HepG2 (cell line): Measurements from ENCODE around the gene QKI. TPM values are rescaled to one million over a fixed set of nuclear protein-coding genes. Genes with fewer than 3 reads are reported as not detected.
A peak's percentile ranks its signal among the peaks of the same experiment; 100 is the strongest.

Experiments
- ATAC-seq: fragments of 200-7000 bp; cut with Tn5 transposase; 3 replicates; pipeline ENCODE4 v1.9.1; 2020; ENCODE audit warnings: mild to moderate bottlenecking, moderate library complexity
- BruUV-seq: library from RNA; stranded (reverse); fragments of 400-500 nt; replicated peaks from 2 replicates; lab custom pipeline; 2021; lab: Mats Ljungman, UMichigan
- CTCF ChIA-PET: fragments of 300-600 bp; formaldehyde crosslinking; extraction: SDS; loops from one replicate; lab custom pipeline; 2021; ENCODE audit warnings: low total read pairs, inconsistent platforms, low intra/inter-chr PET ratio; lab: Yijun Ruan, JAX
- POLR2A ChIA-PET: fragments of 350-600 bp; sonication (Branson Sonifier 250); formaldehyde crosslinking; loops from one replicate; lab custom pipeline; 2020; ENCODE audit warnings: antibody characterized with exemption, inconsistent platforms; lab: Yijun Ruan, JAX
- DNase-seq: peaks from one replicate; pipeline ENCODE4 v3.0.0-alpha.2; 2015; ENCODE audit warnings: low spot score
- FAIRE-seq: peaks from 3 replicates; lab custom pipeline; 2011; peaks lifted over from hg19 to GRCh38; lab: Jason Lieb, UNC
- H2AFZ ChIP-seq: one replicate; pipeline ENCODE4 v1.6.1; 2011; ENCODE audit warnings: low read length, inconsistent platforms
- H3K27ac ChIP-seq: fragments of 300-600 bp; 3 replicates; pipeline ENCODE4 v1.8.0; 2011; ENCODE audit warnings: mixed run types, mild to moderate bottlenecking, mixed read lengths, low read length, inconsistent platforms; ENCODE audit not compliant: insufficient read depth; ENCODE audit errors: extremely low read length
- H3K27me3 ChIP-seq, 2 experiments: fragments of 200-600 bp in 1 of 2; 2 replicates in 1 of 2; 3 replicates in 1 of 2; pipeline versions ENCODE4 v1.6.0 to v1.8.0; 2011; ENCODE audit warnings: low read length in 2 of 2, mild to moderate bottlenecking in 2 of 2, moderate library complexity in 2 of 2, inconsistent platforms in 1 of 2; ENCODE audit not compliant: insufficient read depth in 2 of 2, control insufficient read depth in 1 of 2
- H3K36me3 ChIP-seq, 2 experiments: fragments of 200-600 bp in 1 of 2; replicated peaks in 1 of 2; 2 replicates in 1 of 2; 3 replicates in 1 of 2; pipeline versions ENCODE4 v1.5.1 to v1.8.0; 2011; ENCODE audit warnings: low read length in 2 of 2, inconsistent platforms in 1 of 2; ENCODE audit not compliant: insufficient read depth in 2 of 2, control insufficient read depth in 1 of 2
- H3K4me1 ChIP-seq: 2 replicates; pipeline ENCODE4 v1.5.1; 2012; ENCODE audit warnings: low read length, inconsistent platforms; ENCODE audit not compliant: insufficient read depth
- H3K4me2 ChIP-seq: 2 replicates; pipeline ENCODE4 v1.6.0; 2011; ENCODE audit warnings: low read depth, low read length, inconsistent platforms
- H3K4me3 ChIP-seq, 3 experiments: fragments of 200-600 bp in 1 of 3; sonication (generic), shearing (Covaris generic) in 1 of 3; replicated peaks in 1 of 3; 2 replicates each; pipeline ENCODE4 v1.5.1; 2011 to 2016; ENCODE audit warnings: low read length in 3 of 3, inconsistent platforms in 2 of 3, low read depth in 2 of 3, mild to moderate bottlenecking in 2 of 3, control low read depth in 1 of 3, mixed read lengths in 1 of 3; ENCODE audit not compliant: insufficient read depth in 1 of 3
- H3K79me2 ChIP-seq: one replicate; pipeline ENCODE4 v1.6.1; 2011; ENCODE audit warnings: low read length, inconsistent platforms; ENCODE audit not compliant: insufficient read depth
- H3K9ac ChIP-seq: 2 replicates; pipeline ENCODE4 v1.6.0; 2011; ENCODE audit warnings: mild to moderate bottlenecking, low read depth, low read length, inconsistent platforms; ENCODE audit not compliant: insufficient read depth
- H3K9me3 ChIP-seq: 2 replicates; pipeline ENCODE4 v1.5.1; 2012; ENCODE audit warnings: mild to moderate bottlenecking, low read length
- H4K20me1 ChIP-seq: 2 replicates; pipeline ENCODE4 v1.6.0; 2011; ENCODE audit warnings: inconsistent platforms, mild to moderate bottlenecking, low read length, moderate library complexity; ENCODE audit not compliant: insufficient read depth
- BCL6 ChIP-seq: IDR thresholded peaks from 2 replicates; pipeline ENCODE4 v1.6.1; 2016; ENCODE audit warnings: missing genetic modification reagents, missing compliant biosample characterization
- BRD4 ChIP-seq: sonication (generic); formaldehyde crosslinking; IDR thresholded peaks from 2 replicates; pipeline ENCODE4 v1.4.0; 2020; ENCODE audit warnings: missing genetic modification reagents
- CBX5 ChIP-seq: sonication (generic); formaldehyde crosslinking; IDR thresholded peaks from 2 replicates; pipeline ENCODE4 v1.4.0; 2020; ENCODE audit warnings: missing genetic modification reagents, borderline replicate concordance
- ERF ChIP-seq: IDR thresholded peaks from 2 replicates; pipeline ENCODE4 v1.6.1; 2018; ENCODE audit warnings: missing biosample characterization, missing genetic modification reagents
- HMG20A ChIP-seq: IDR thresholded peaks from 2 replicates; pipeline ENCODE4 v1.6.1; 2016; ENCODE audit warnings: borderline replicate concordance
- JUNB ChIP-seq: sonication (generic); formaldehyde crosslinking; IDR thresholded peaks from 2 replicates; pipeline ENCODE4 v1.8.0; 2022; ENCODE audit warnings: missing genetic modification reagents, mild to moderate bottlenecking, borderline replicate concordance
- KLF9 ChIP-seq: IDR thresholded peaks from 2 replicates; pipeline ENCODE4 v1.6.1; 2016; ENCODE audit warnings: low read depth
- MED13 ChIP-seq: sonication (generic); formaldehyde crosslinking; IDR thresholded peaks from 2 replicates; pipeline ENCODE4 v1.5.0; 2020; ENCODE audit warnings: missing genetic modification reagents
- PAWR ChIP-seq: sonication (generic); formaldehyde crosslinking; IDR thresholded peaks from 2 replicates; pipeline ENCODE4 v1.4.0; 2020; ENCODE audit warnings: missing genetic modification reagents, mild to moderate bottlenecking, borderline replicate concordance
- REPIN1 ChIP-seq: sonication (generic); formaldehyde crosslinking; IDR thresholded peaks from 2 replicates; pipeline ENCODE4 v1.8.0; 2022; ENCODE audit warnings: missing genetic modification reagents, low read depth, mild to moderate bottlenecking, borderline replicate concordance
- SPEN ChIP-seq: sonication (generic); formaldehyde crosslinking; IDR thresholded peaks from 2 replicates; pipeline ENCODE4 v1.5.1; 2020; ENCODE audit warnings: low read depth, mild to moderate bottlenecking, missing genetic modification reagents
- TOPORS ChIP-seq: sonication (generic); formaldehyde crosslinking; IDR thresholded peaks from 2 replicates; pipeline ENCODE4 v1.8.0; 2023; ENCODE audit warnings: mild to moderate bottlenecking, missing genetic modification reagents
- ZMYM4 ChIP-seq: sonication (generic); formaldehyde crosslinking; IDR thresholded peaks from 2 replicates; pipeline ENCODE4 v1.8.1; 2023; ENCODE audit warnings: mild to moderate bottlenecking, missing genetic modification reagents
- ZNF615 ChIP-seq: sonication (generic); formaldehyde crosslinking; IDR thresholded peaks from 2 replicates; pipeline ENCODE4 v1.5.0; 2020; ENCODE audit warnings: mild to moderate bottlenecking, missing genetic modification reagents, borderline replicate concordance
- ZSCAN22 ChIP-seq: sonication (generic); formaldehyde crosslinking; IDR thresholded peaks from 2 replicates; pipeline ENCODE4 v1.4.0; 2020; ENCODE audit warnings: mild to moderate bottlenecking, missing genetic modification reagents
- WGBS: methylation state at CpG from one replicate; pipeline ENCODE4 v1.1.6; 2017; ENCODE audit warnings: low lambda C conversion rate; 5-methylcytosine and 5-hydroxymethylcytosine counted together
- in situ Hi-C: cut with HindIII; loops from 2 replicates; pipeline ENCODE4 v1.10.0; 2017; ENCODE audit warnings: low pct_unique_long_range_greater_than_20kb; ENCODE audit not compliant: extremely low pct_ligation_motif_present
- intact Hi-C: fragments of 100-400 bp; cut with micrococcal nuclease; formaldehyde crosslinking; loops from one replicate; pipeline ENCODE4 v1.10.0; 2022; ENCODE audit not compliant: unreplicated experiment
- polyA plus RNA-seq, 8 experiments: library from polyadenylated mRNA; depleted of rRNA in 3 of 8; stranded (reverse) in 7 of 8; unstranded in 1 of 8; fragments of >200 nt; fragmentation: Illumina TruSeq in 4 of 8; extraction: Trizol in 4 of 8; gene quantifications; 2 replicates each; pipeline versions ENCODE4 v1.2.1 to v1.2.3, GENCODE V29; 2011 to 2016; ENCODE audit warnings: low read depth in 4 of 8, missing spikeins in 1 of 8, mixed read lengths in 1 of 8; ENCODE audit not compliant: insufficient read depth in 1 of 8
- total RNA-seq, 5 experiments: library from RNA; depleted of rRNA; stranded (reverse); fragments of >200 nt; fragmentation: Illumina TruSeq; extraction: Trizol; gene quantifications; 2 replicates each; pipeline ENCODE4 v1.2.3, GENCODE V29; 2016; ENCODE audit warnings: low read depth in 1 of 5
- TF ChIP-seq, protein P1 (sequence below): sonication (generic); formaldehyde crosslinking; IDR thresholded peaks from 2 replicates; pipeline ENCODE4 v1.5.0; 2020; ENCODE audit warnings: missing genetic modification reagents
- TF ChIP-seq, protein P2 (sequence below): sonication (generic); formaldehyde crosslinking; IDR thresholded peaks from 2 replicates; pipeline ENCODE4 v1.5.0; 2020; ENCODE audit warnings: mild to moderate bottlenecking, missing genetic modification reagents
- TF ChIP-seq, protein P3 (sequence below): sonication (generic); formaldehyde crosslinking; IDR thresholded peaks from 2 replicates; pipeline ENCODE4 v1.4.0; 2020; ENCODE audit warnings: low read depth, missing genetic modification reagents

The QKI gene
- total and polyA plus RNA-seq, 2 of the 13 experiments (the other 11 are each of a cell fraction or from before 2014, with no cell fraction given), result 136 to 137 TPM

DNA sequence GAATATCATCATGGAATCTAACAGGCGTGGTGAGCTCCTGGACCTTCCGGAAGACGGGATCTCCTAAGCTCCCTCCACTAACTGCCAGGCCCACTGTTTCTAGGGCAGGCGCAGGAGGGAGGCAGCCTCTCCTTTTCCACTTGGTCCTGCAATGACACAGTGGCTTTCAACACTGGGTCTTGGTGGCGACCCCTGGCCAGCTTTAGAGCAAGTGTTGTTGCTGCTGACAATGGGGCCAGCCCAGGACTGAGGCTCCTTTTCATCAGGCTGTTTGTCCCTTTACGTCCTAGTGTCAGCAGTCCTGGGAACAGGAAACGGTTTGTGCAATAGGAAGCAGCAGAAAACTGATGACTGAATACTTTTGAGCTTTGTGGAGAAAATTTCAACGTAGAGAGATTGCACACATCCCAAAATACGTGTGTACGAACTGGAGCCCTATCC lies 9.7 kb upstream of the QKI start:
- peak overlapping the region; percentile 42 for H2AFZ ChIP-seq
- H3K27me3 ChIP-seq, result no peaks in the 10 kb centered on the region
- ChIA-PET POLR2A (interaction anchor here (1.4 kb wide), 1 partner anchor 11 kb away, joined by 7 read pairs; no protein-coding TSS in a partner anchor), CTCF (no interaction called here)
- no peaks in the 10 kb centered on the region for H3K9me3 ChIP-seq
- peak overlapping the region; percentile 62 to 77 (median 68) for H3K4me3 ChIP-seq
- peak overlapping the region; percentile 61; the same call in 1 of the 2 replicates for H3K9ac ChIP-seq
- peak overlapping the region; percentile 6 for H3K27ac ChIP-seq
- ATAC-seq (peak; percentile 66), DNase-seq (peak; percentile 55), FAIRE-seq (peak; percentile 26)
- in situ Hi-C loops, result loop anchor here (5.0 to 25.0 kb wide), 2 partner anchors 223 to 707 kb away; no protein-coding TSS in a partner anchor
- no TSS peak for BruUV-seq
- peak overlapping the region; percentile 91 for H3K4me2 ChIP-seq
- no peaks in the 10 kb centered on the region for H4K20me1 ChIP-seq
- H3K79me2 ChIP-seq, result no peaks in the 10 kb centered on the region
- peaks cover 64% of the 10 kb centered on the region for H3K4me1 ChIP-seq
- no peaks in the 10 kb centered on the region for H3K36me3 ChIP-seq
- WGBS, result 9% methylated on average over 8 of the region's 10 CpGs
- intact Hi-C loops, result loop anchor here (5.0 kb wide), 1 partner anchor 78 kb away; no protein-coding TSS in a partner anchor
- TF ChIP-seq ZSCAN22 (CRISPR knock-in tag) (no peak), CBX5 (CRISPR knock-in tag) (no peak), HMG20A (CRISPR knock-in tag) (no peak; the same call in 1 of the 2 replicates), ZNF615 (CRISPR knock-in tag) (no peak), REPIN1 (CRISPR knock-in tag) (no peak), ZMYM4 (CRISPR knock-in tag) (no peak), SPEN (CRISPR knock-in tag) (no peak), KLF9 (CRISPR knock-in tag) (no peak), ERF (CRISPR knock-in tag) (no peak; the same call in 1 of the 2 replicates), TOPORS (CRISPR knock-in tag) (no peak), BRD4 (CRISPR knock-in tag) (no peak), JUNB (CRISPR knock-in tag) (no peak), MED13 (no peak), BCL6 (no peak), PAWR (no peak)
- TF ChIP-seq, protein P1, sequence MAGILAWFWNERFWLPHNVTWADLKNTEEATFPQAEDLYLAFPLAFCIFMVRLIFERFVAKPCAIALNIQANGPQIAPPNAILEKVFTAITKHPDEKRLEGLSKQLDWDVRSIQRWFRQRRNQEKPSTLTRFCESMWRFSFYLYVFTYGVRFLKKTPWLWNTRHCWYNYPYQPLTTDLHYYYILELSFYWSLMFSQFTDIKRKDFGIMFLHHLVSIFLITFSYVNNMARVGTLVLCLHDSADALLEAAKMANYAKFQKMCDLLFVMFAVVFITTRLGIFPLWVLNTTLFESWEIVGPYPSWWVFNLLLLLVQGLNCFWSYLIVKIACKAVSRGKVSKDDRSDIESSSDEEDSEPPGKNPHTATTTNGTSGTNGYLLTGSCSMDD, result no peak
- TF ChIP-seq, protein P2, sequence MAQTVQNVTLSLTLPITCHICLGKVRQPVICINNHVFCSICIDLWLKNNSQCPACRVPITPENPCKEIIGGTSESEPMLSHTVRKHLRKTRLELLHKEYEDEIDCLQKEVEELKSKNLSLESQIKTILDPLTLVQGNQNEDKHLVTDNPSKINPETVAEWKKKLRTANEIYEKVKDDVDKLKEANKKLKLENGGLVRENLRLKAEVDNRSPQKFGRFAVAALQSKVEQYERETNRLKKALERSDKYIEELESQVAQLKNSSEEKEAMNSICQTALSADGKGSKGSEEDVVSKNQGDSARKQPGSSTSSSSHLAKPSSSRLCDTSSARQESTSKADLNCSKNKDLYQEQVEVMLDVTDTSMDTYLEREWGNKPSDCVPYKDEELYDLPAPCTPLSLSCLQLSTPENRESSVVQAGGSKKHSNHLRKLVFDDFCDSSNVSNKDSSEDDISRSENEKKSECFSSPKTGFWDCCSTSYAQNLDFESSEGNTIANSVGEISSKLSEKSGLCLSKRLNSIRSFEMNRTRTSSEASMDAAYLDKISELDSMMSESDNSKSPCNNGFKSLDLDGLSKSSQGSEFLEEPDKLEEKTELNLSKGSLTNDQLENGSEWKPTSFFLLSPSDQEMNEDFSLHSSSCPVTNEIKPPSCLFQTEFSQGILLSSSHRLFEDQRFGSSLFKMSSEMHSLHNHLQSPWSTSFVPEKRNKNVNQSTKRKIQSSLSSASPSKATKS (CRISPR knock-in tag), result no peak
- TF ChIP-seq, protein P3, sequence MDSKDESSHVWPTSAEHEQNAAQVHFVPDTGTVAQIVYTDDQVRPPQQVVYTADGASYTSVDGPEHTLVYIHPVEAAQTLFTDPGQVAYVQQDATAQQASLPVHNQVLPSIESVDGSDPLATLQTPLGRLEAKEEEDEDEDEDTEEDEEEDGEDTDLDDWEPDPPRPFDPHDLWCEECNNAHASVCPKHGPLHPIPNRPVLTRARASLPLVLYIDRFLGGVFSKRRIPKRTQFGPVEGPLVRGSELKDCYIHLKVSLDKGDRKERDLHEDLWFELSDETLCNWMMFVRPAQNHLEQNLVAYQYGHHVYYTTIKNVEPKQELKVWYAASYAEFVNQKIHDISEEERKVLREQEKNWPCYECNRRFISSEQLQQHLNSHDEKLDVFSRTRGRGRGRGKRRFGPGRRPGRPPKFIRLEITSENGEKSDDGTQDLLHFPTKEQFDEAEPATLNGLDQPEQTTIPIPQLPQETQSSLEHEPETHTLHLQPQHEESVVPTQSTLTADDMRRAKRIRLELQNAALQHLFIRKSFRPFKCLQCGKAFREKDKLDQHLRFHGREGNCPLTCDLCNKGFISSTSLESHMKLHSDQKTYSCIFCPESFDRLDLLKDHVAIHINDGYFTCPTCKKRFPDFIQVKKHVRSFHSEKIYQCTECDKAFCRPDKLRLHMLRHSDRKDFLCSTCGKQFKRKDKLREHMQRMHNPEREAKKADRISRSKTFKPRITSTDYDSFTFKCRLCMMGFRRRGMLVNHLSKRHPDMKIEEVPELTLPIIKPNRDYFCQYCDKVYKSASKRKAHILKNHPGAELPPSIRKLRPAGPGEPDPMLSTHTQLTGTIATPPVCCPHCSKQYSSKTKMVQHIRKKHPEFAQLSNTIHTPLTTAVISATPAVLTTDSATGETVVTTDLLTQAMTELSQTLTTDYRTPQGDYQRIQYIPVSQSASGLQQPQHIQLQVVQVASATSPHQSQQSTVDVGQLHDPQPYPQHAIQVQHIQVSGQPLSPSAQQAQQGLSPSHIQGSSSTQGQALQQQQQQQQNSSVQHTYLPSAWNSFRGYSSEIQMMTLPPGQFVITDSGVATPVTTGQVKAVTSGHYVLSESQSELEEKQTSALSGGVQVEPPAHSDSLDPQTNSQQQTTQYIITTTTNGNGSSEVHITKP (CRISPR knock-in tag), result 0 out of 2 replicates have a peak, but pooled peaks have one; percentile 17
